Measurements from ENCODE around the gene POLA2. TPM values are rescaled to one million over a fixed set of nuclear protein-coding genes. Genes with fewer than 3 reads are reported as not detected.

POLA2 gene
- total RNA-seq, 1 experiment from 2014 or later, result 35.6 TPM

GRCh38 chr11:65329478-65329877 lies 67.7 kb downstream of the POLA2 start (continued):
- no peak for TF ChIP-seq ZNF532 (CRISPR knock-in tag; IDR thresholded peaks at IDR 0.05; ENCODE audit: borderline replicate concordance)
- TF ChIP-seq RELA (CRISPR knock-in tag; IDR thresholded peaks at IDR 0.05; ENCODE audit: borderline replicate concordance), result no peak
- TF ChIP-seq ZMAT4 (CRISPR knock-in tag; IDR thresholded peaks at IDR 0.05), result no peak
- no peak for TF ChIP-seq CTCF (IDR thresholded peaks at IDR 0.05)

GRCh38 chr11:65329944-65330403 lies 68.2 kb downstream of the POLA2 start:
- peaks cover 5% of the 10 kb centered on the region for H3K27me3 Mint-ChIP-seq (ENCODE audit: low read depth)

GRCh38 chr11:65330544-65330943 lies 68.8 kb downstream of the POLA2 start:
- Mint-ChIP-seq H3K9me3 (no peaks in the 10 kb centered on the region), H3K27me3 (ENCODE audit: low read depth) (peaks cover 5% of the 10 kb centered on the region), H3K4me3 (no peak overlapping the region), H3K27ac (no peak overlapping the region), H3K36me3 (no peaks in the 10 kb centered on the region), H3K4me1 (peaks cover 19% of the 10 kb centered on the region)
- ATAC-seq (no peak), DNase-seq (ENCODE audit: low spot score) (no peak)
- ChIA-PET POLR2A (interaction anchor here (1.0 to 2.4 kb wide), 3 partner anchors 16 to 68 kb away, joined by 4 to 11 read pairs (median 4); partner anchors contain the start of genes CDC42EP2 and POLA2), CTCF (interaction anchor here (0.6 to 9.0 kb wide), 34 partner anchors 8 to 528 kb away, joined by 3 to 232 read pairs (median 5); partner anchors contain the start of genes CAPN1, CDC42EP2, FAU and MAP4K2)
- TF ChIP-seq ZNF121 (CRISPR knock-in tag; IDR thresholded peaks at IDR 0.05), result peak; percentile 88; the same call in 1 of the 2 replicates
- no peak for TF ChIP-seq ZNF232 (CRISPR knock-in tag; IDR thresholded peaks at IDR 0.05)
- TF ChIP-seq KAT7 (CRISPR knock-in tag; IDR thresholded peaks at IDR 0.05; ENCODE audit: borderline replicate concordance), result no peak
- TF ChIP-seq FOXK1 (CRISPR knock-in tag; IDR thresholded peaks at IDR 0.05), result no peak
- TF ChIP-seq JUN (CRISPR knock-in tag; IDR thresholded peaks at IDR 0.05), result no peak
- TF ChIP-seq ELF4 (CRISPR knock-in tag; IDR thresholded peaks at IDR 0.05; ENCODE audit: low read depth), result no peak

More at GRCh38 chr11:65329944-65330403, 68.2 kb downstream of the POLA2 start:
- ATAC-seq (peak; percentile 31), DNase-seq (ENCODE audit: low spot score) (peak; percentile 90)
- no peak for TF ChIP-seq ZNF138 (CRISPR knock-in tag; conservative IDR thresholded peaks at IDR 0.05)
- TF ChIP-seq CTCF (IDR thresholded peaks at IDR 0.05), result peak; percentile 79
- no peak overlapping the region for H3K27ac Mint-ChIP-seq
- H3K36me3 Mint-ChIP-seq, result no peaks in the 10 kb centered on the region
- ChIA-PET CTCF (interaction anchor here (0.6 to 9.0 kb wide), 39 partner anchors 8 to 527 kb away, joined by 3 to 232 read pairs (median 4); partner anchors contain the start of genes CAPN1, CDC42EP2, FAU and MAP4K2), POLR2A (interaction anchor here (0.7 to 2.4 kb wide), 4 partner anchors 15 to 906 kb away, joined by 3 to 11 read pairs (median 4); partner anchors contain the start of genes CDC42EP2 and POLA2)
- no peaks in the 10 kb centered on the region for H3K9me3 Mint-ChIP-seq
- peak overlapping the region; percentile 31; the same call in 1 of the 2 replicates for H3K4me3 Mint-ChIP-seq
- H3K4me1 Mint-ChIP-seq, result peaks cover 13% of the 10 kb centered on the region
